HG02884 (cell line): Measurements from ENCODE around the gene STPG4.
A peak's percentile ranks its signal among the peaks of the same experiment; 100 is the strongest.
"Not testable (repeated sequence)": the region's sequence is repeated elsewhere in the genome, so short reads cannot be mapped to it uniquely, and the experiment has no call there.

ENCODE experiments used
- ATAC-seq: cut with Tn5 transposase; IDR thresholded peaks from one replicate; pipeline ENCODE4 v1.9.1; 2021; ENCODE audit warnings: mild to moderate bottlenecking, moderate library complexity; ENCODE audit not compliant: unreplicated experiment

STPG4 gene

DNA sequence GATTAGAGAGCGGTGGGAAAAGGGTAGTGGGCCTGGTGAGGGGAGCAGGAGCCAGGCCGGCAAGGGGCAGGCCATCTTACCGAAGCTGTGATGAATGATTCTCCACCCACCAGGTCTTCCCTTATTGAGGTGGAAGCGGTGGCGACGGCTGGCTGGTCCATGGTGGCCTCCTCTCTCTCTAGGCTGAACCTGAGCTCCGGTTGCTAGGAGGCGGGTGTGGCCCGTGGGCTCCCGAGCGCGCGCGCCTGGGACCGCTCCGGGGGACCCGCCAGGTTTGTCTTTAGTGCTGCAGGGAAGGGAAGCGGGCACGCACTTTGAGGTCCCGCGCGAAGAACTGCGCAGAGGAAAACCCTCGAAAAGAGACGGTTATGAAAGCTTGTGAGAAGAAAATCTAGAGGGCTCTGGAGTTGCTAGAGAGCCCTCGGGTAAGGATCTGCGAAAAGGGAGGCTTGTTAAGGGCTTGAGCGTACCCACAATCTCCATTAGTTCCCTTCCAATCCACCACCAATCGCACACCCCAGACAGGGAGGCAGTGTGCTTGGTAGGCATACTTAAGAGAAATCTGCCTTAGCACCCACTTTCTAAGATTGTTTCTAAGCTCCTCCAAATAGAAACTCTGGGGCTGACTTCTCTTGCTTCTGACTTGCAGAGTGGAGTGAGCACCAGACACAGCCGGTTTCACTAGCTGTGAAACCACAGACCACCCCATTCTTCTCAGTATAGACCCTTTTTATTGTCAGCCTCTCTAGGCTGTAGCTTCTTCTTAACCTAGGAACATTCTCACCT is at the start of gene STPG4:
Gene STPG4 (minus strand): TSS at position 218 of the 786 bp plus-strand sequence. CDS start 57 bp downstream, at position 161.
- ATAC-seq = no peak

DNA sequence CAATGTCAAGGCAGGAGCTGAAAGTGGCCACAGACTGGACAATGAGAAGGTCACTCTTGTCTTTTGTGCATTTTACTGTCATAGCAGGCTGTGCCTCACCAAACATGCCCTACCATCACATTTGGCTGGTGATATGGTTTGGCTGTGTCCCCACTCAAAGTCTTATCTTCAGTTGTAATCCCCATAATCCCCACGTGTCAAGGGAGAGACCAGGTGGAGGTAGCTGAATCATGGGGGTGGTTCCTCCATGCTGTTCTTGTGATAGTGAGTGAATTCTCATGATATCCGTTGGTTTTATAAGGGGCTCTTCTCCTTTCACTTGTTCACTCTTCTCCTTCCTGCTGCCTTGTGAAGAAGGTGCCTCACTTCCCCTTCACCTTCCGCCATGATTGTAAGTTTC is 49.6 kb upstream of the STPG4 start:
- no peak for ATAC-seq

GRCh38 chr2:47203995-47204394 is 48.9 kb upstream of the STPG4 start:
- ATAC-seq = no peak

DNA sequence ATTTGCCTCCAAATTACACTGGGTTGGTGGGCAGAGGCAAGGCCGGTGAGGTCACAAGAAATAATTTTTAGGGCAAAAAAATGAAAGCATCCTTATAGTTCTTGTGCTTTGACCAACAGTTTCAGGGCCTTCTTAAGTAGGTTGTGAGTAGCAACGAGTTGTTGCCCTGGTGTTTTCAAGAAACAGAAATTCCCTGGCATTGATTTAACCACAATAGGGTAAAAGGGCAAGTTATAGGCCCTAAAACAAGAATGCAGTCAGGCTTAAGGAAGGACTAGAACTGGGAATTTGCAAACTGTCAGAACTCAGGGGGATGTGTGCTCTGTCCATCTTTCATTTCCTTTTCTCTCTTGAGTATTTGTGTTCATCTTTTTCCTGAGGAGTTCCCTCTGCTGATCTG is 46.1 kb upstream of the STPG4 start:
- no peak for ATAC-seq

GRCh38 chr2:47198985-47199451 is 43.9 kb upstream of the STPG4 start:
- no peak for ATAC-seq

- ATAC-seq = no peak
These were observed 41.4 kb upstream of the STPG4 start for GRCh38 chr2:47196499-47196898.

- ATAC-seq = no peak
These were observed 40.9 kb upstream of the STPG4 start for GRCh38 chr2:47196046-47196445.

GRCh38 chr2:47195148-47195547 is 40.0 kb upstream of the STPG4 start:
- no peak for ATAC-seq

- no peak for ATAC-seq
These were observed 39.3 kb upstream of the STPG4 start for GRCh38 chr2:47194410-47194809.

- no peak for ATAC-seq
These were observed 38.5 kb upstream of the STPG4 start for GRCh38 chr2:47193607-47194006.

DNA sequence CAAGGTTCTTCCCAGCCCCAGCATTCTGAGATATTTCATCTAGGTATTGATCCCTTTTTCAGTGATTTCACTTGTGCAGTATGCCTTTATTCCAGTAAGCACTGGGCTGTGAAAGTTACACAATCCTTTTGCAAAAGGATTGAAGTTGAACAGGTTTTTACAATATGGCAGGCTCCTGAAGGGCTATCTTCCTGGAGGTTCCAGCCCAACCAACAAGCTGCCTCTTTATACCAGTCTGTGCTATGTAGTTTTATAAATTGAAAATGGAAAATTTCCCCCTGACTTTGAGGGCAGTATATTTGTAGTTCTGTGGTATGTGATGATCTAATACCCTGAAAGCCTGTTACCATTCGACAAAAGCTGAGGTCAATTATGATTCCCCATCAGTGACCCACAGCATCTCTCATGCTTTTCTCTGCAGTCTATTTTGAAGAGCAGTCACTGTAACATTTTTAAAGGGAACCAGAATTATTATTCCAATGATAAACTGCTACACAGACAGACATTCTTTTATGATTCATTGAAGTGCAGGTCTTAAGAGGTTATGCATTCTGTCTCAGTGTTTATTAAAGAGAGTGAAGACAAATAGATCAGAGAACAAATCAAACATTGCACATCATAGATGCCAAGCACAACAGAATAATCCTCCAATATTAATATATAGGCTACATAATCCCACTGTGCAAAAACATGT is 35.2 kb upstream of the STPG4 start:
- no peak for ATAC-seq

DNA sequence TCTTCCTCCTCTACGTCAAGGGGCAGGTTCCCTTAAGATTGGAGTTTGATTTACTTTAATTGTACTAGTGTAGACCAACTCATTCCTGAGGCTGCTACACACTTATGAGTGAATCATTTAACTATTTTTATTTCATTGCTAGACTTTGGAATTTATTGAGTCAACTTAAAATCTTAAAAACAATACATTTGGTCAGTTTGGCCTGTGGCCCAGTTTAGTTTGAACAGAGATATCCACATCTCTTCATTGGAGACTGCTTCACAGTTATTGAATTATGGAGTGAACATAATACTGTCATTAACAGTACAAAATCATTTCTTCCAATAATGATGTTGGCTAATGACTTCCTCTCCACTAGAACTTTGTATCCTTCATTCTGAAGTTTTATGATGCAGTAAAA is 34.5 kb upstream of the STPG4 start:
- ATAC-seq = no peak

DNA sequence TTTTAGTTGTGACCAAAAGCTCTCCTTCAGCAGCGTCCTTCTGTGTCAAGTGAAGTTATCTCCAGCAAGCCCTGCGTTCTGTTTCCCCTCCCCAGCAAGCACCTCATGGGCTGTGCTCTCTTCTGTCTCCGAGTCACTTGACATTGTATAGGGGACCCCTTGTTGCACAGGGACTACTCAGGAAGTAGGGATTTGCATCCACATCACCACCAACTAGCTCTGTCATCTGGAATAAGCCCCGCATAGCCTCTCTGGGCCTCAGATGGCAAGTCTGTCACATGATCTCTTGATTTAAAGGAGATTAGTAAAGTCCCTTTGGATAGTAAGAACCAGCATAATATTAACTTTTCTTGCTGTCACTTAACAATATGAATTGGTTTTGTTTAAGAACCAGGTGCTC is 32.0 kb upstream of the STPG4 start:
- ATAC-seq = no peak

GRCh38 chr2:47186351-47186750 is 31.2 kb upstream of the STPG4 start:
- no peak for ATAC-seq

DNA sequence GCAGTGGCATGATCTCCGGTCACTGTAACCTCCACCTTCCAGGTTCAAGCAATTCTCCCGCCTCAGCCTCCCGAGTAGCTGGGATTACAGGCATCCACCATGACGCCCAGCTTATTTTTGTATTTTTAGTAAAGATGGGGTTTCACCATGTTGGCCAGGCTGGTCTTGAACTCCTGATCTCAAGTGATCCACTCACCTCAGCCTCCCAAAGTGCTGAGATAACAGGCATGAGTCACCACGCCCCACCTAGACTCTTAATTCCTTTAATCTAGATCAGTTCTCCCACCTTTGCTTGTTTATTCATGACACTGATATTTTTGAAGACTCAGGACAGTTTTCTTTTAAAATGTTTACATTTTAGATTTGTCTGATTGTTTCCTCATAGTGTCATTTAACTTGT is 30.0 kb upstream of the STPG4 start:
- ATAC-seq = not testable (repeated sequence)

DNA sequence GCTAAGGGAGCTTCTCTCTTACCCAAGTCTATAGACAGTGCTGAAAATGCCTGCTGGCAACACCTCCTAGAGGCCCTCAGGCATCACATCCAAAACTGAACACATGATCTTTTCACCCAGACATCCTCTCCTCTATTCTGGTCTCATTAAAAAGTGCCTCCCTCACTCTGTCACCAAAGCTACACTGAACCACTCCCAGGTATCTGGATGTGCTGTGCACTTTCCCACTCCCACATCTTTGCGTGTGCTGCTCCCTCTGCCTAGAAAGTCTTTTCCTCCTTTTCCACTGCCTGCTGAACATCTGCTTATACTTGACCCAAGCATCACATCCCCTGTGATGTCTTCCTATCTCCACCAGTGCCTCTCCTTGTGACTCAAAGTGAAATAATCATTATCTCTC is 26.1 kb upstream of the STPG4 start:
- ATAC-seq = no peak

GRCh38 chr2:47180531-47180930 is 25.4 kb upstream of the STPG4 start:
- ATAC-seq = no peak

DNA sequence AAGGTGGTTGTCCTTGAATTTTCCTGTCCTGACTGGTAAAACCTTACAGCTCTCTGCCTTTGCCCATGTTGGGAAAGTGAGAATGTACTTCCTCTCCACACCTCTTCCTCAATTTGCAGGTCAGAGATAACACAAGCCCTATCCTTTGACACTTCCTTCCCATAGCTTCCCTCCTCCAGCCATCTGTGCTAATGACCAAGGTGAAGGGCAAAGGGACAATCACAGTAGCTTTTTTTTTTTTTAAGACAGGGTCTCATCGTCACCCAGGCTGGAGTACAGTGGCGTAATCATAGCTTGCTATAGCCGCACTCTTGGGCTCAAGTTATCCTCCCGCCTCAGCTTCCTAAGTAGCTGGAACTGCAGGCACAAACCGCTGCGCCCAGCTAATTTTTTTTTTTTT is 24.3 kb upstream of the STPG4 start:
- no peak for ATAC-seq

GRCh38 chr2:47178341-47178740 is 23.2 kb upstream of the STPG4 start:
- ATAC-seq = no peak

DNA sequence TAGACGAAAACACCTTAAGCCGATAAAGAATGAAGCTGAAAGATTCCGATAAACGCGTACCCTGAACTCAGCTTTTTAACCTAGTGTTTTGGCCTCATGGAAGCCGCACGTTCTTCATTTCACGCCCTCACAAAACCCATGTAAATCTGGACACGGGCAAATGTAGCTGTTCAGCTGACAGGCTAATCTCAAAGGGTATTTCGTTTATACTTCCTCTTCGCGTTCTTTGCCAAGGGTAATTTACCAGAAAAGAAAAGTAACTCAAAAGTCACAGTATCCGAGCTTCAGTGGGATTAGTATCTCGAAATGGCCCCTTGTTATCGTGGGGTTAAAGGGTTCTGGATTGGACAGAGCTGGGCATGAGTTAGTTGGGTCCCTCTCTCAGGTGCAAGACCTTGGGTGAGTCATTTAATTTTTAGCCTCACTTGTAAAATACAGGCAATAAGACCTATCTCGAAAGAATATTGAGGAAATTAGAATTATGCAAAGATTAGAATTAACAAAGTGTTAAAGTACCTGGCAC is 22.0 kb upstream of the STPG4 start:
- peak; percentile 7 for ATAC-seq

GRCh38 chr2:47174733-47175361 is 19.7 kb upstream of the STPG4 start:
- no peak for ATAC-seq
